ENCODE data around the gene PPHLN1.
"Not testable (repeated sequence)": the region's sequence is repeated elsewhere in the genome, so short reads cannot be mapped to it uniquely, and the experiment has no call there.

The PPHLN1 gene

DNA sequence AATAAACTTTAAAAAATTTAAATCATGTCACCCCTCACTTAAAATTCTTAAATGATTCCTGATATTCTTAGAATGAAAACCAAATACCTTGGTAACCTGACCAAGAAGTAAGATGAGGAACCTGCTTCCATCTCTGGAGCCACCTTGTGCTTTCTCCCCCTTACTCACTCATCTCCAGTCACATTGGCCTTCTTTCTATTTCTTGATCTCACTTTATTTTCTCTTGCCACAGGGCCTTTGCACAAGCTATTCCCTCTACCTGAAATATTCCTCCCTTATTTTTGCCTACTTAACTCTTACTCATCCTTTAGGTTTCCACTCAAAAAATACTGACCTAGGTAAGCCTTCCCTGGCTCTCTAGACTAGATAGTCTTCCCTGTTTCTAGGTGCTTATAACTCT lies 5.2 kb upstream of the PPHLN1 start:
- no peak for DNase-seq (ENCODE audit: low read depth in 2 of 3, low spot score in 2 of 3)

DNA sequence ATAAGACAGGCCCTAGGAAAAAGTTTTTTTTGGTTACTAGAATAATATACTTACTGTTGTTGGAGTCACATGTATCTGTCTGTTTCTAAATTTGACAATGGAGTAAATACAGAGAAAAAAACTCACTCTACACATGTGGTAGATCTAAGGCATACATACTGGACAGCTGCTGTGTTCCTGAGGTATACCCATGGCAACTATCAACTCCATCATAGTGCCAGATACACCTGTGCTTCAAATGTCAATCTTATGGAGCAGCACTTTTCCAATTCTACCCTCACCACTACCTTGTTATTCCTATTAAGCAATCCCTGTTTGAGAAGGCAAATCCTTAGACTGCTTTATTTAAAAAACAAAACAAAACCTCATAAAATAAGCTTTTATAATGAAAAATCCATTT lies 3.4 kb upstream of the PPHLN1 start:
- DNase-seq (ENCODE audit: low read depth in 2 of 3, low spot score in 2 of 3) = no peak

GRCh38 chr12:42323856-42324255 lies 2.1 kb upstream of the PPHLN1 start:
- no peak for DNase-seq (ENCODE audit: low read depth in 2 of 3, low spot score in 2 of 3)

DNA sequence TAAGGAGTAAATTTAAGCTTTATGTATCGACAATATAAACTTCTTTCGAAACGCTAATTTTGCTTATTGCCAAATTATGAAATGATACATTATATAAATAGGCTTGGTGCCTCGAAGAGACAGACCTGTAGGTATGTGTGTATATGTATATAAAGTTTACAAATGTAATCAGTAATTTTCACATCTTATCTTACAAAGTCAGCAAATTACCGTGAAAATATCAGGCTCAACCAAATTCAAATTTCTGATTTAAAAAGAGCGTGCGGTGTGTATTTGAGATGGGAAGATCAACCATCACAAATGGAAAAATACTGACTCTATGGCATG lies 678 bp upstream of the PPHLN1 start:
- DNase-seq (ENCODE audit: low read depth in 2 of 3, low spot score in 2 of 3) = no peak

DNA sequence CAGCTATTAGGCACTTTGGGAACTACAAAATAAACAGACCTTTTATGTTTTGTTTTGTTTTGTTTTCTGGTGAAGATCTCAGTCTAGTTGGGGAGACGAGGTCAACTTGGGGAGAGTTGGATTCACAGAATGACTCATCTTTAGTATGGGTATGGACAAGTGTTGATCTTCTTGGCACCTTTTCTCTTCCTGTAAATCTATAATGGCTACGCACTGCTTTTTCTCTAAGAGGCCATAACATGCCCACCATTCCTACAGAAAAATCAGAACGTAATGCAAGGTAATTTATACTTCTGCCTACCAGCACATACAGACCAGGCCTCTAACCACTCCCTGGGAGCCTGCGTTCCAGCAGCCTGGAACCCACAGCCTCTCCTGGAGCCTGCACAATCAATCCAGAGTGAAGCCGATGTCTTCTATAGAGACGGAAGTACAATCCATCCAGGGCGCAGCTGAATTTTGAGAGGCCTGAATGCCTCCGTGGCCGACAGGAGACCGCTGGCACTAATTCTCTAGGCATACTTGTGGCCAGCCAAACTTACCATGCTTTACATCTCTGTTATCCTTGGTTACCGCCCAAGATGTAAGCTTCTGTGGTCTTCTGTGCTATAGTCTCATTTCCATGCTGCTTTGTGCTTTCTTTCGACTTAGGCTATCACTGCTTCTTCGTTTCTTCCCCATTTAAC lies 717 bp downstream of the PPHLN1 start:
- no peak for DNase-seq (ENCODE audit: low read depth in 2 of 3, low spot score in 2 of 3)

GRCh38 chr12:42327227-42327590 lies 1.2 kb downstream of the PPHLN1 start:
- DNase-seq (ENCODE audit: low read depth in 2 of 3, low spot score in 2 of 3) = no peak

DNA sequence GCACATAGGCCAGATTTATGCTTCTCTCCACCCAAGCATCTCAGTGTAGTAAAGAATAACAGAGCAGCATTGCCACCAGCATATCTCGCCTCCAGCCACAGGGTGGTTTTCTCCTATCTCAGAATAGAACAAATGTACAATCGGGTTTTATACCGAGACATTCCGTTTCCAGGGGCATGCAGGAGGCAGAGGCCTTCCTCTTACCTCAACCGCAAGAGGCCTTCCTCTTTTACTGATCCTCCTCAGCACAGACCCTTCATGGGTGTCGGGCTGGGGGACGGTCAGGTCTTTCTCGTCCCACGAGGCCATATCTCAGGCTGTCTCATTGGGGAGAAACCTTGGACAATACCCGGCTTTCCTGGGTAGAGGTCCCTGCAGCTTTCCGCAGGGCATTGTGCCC lies 4.1 kb downstream of the PPHLN1 start:
- not testable (repeated sequence) for DNase-seq (ENCODE audit: low read depth in 2 of 3, low spot score in 2 of 3)

DNA sequence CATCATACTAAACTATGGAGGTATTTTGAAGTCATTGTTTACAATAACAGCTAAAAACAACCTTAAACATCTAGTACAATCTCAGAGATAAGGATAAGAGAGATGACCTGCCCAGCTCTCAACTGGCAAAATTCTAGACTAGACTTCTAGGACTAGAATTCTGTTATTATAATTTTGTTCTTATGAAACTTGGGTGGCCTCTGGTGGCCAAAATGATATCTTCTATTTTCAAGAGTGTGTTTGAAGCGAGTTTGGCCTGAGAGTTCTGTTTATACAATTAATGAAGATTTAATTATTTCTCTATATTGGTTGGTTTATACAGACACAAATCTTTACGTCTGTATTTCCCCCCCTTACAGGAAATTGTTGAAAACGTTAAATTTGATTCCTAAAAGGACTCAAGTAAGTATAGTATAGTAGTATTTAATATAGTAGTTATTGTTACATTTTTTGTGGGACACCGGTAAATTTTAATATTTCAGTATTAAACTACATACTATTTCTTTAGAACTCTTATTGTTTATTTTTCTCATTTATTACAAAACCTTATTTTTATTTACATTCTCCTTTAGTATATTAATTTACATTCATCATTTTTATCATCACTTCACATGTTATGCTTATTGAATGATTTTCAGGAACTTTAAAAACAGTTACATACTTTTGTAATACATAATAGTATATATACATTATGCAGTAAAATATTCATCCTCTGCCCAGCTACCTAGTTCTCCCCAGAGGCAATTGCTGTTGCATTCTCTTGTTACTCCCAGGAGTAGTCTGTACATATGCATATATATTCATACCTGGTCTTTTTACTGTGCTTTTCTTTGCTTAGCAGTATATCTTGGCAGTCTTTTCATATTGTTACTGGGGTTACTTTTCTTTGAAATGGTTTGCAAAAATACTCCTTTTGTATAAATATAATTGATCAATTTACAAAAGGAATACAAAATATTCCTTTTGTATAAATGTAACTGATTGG lies 6.6 kb downstream of the PPHLN1 start:
- DNase-seq (ENCODE audit: low read depth in 2 of 3, low spot score in 2 of 3) = no peak

- no peak for DNase-seq (ENCODE audit: low read depth in 2 of 3, low spot score in 2 of 3)
These were observed 10.3 kb downstream of the PPHLN1 start for GRCh38 chr12:42336286-42336685.

GRCh38 chr12:42338280-42338679 lies 12.3 kb downstream of the PPHLN1 start:
- no peak for DNase-seq (ENCODE audit: low read depth in 2 of 3, low spot score in 2 of 3)

GRCh38 chr12:42342028-42342427 lies 16.1 kb downstream of the PPHLN1 start:
- DNase-seq (ENCODE audit: low read depth in 2 of 3, low spot score in 2 of 3) = no peak

DNA sequence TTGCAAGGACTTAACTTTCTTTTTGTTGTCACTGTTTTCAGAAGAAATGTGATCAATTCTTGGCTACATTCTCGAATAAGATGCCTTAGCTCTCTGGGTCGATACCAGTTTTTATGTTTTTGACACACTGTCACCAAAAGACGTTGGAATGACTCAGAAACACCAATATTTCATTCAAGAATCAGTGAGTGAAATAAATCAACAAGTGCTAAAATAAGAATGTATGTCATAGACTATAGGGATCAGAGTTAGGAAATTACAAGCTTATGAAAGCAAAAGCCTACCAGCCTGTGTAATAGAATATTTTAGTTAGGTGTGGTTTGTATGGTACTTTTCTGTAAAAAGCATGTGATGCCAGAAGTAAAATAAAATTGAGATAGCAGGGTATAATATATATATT lies 17.8 kb downstream of the PPHLN1 start:
- DNase-seq (ENCODE audit: low read depth in 2 of 3, low spot score in 2 of 3) = no peak

GRCh38 chr12:42346403-42347002 lies 20.5 kb downstream of the PPHLN1 start:
- no peak for DNase-seq (ENCODE audit: low read depth in 2 of 3, low spot score in 2 of 3)

DNA sequence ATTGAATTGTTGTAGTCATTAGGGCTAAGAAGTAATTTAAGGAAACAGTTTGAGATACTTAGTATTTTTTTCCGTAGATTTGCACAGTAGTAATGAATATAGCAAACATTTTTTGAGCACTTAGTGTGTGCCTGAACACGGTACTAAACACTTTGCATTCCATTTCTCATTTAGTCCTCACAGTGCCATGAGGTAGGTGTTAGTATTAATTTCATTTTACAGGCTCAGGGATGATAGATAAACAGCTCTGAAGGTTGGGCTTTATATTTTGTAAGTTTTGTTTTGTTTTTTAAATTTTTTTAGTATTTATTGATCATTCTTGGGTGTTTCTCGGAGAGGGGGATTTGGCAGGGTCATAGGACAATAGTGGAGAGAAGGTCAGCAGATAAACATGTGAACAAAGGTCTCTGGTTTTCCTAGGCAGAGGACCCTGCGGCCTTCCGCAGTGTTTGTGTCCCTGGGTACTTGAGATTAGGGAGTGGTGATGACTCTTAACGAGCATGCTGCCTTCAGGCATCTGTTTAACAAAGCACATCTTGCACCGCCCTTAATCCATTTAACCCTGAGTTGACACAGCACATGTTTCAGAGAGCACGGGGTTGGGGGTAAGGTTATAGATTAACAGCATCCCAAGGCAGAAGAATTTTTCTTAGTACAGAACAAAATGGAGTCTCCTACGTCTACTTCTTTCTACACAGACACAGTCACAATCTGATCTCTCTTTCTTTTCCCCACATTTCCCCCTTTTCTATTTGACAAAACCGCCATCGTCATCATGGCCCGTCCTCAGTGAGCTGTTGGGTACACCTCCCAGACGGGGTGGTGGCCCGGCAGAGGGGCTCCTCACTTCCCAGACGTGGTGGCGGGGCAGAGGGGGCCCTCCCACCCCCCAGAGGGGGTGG lies 23.4 kb downstream of the PPHLN1 start:
- DNase-seq (ENCODE audit: low read depth in 2 of 3, low spot score in 2 of 3) = not testable (repeated sequence)

- DNase-seq (ENCODE audit: low read depth in 2 of 3, low spot score in 2 of 3) = not testable (repeated sequence)
These were observed 24.0 kb downstream of the PPHLN1 start for GRCh38 chr12:42350021-42350407.

DNA sequence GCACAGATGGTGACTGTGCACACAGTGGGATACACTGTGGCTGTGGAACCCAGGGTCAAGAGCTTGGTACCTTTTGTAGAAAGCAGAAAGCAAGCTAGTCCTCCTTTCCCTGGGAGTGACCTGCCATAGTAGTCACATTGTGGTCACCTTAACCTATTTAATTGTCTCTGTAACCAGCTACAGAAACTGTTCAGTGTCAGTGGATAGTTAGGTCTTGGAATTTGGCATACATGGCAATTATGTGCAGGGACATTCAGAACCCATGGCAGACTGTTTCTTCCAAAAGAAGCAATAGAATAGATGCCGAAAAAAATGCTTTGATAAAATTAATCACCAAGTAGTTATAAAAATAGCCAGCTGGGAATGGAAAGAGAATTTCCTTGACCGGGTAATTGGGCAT lies 30.4 kb downstream of the PPHLN1 start:
- DNase-seq (ENCODE audit: low read depth in 2 of 3, low spot score in 2 of 3) = no peak

DNA sequence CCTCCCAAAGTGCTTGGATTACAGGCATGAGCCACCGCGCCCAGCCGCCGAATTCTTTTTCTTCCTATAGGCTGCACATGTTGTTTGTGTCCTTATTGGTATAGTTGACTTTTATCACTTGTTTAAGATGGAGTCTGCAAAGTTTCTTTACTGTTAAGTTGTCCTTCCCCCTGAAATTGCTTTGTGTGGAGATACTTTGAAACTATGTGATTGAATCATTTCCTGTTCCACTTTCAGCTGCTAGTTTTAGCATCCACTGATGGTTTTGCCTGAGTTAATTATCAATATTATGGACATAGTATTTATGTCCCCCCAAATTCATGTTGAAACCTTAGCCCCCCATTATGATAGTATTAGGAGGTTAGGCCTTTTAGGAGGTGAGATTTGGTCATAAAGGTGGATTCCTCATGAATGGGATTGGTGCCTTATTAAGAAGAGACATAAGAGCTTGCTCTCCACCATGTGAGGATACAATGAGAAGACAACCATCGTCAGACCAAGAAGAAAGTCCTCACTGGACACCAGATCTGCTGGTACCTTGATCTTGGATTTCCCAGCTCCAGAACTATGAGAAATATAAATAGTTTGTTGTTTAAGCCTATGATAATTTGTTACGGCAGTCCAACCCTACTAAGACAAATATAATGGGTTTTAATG lies 34.9 kb downstream of the PPHLN1 start:
- DNase-seq (ENCODE audit: low read depth in 2 of 3, low spot score in 2 of 3) = no peak

- DNase-seq (ENCODE audit: low read depth in 2 of 3, low spot score in 2 of 3) = no peak
These were observed 36.1 kb downstream of the PPHLN1 start for GRCh38 chr12:42361909-42362646.

- no peak for DNase-seq (ENCODE audit: low read depth in 2 of 3, low spot score in 2 of 3)
These were observed 36.8 kb downstream of the PPHLN1 start for GRCh38 chr12:42362647-42363260.

DNA sequence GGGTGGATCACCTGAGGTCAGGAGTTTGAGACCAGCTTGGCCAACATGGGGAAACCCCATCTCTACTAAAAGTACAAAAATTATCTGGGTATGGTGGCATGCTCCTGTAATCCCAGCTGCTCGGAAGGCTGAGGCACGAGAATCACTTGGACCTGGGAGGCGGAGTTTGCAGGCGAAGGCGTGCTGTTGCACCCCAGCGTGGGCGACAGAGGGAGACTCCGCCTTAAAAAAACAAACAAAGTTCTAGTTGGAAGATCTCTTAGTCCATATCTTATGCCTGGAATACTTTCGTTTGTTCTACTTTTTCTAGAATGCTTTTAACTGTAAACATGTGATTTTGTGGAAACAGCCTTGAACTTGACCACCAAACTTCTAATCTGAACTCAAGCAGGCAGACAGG lies 38.7 kb downstream of the PPHLN1 start:
- no peak for DNase-seq (ENCODE audit: low read depth in 2 of 3, low spot score in 2 of 3)
